ENCODE measurements around the gene CFAP97. TPM values are rescaled to one million over a fixed set of nuclear protein-coding genes. Genes with fewer than 3 reads are reported as not detected.

Gene CFAP97
- total RNA-seq, 1 experiment from 2014 or later = 20.4 TPM

GRCh38 chr4:185110375-185110823 is 93.4 kb downstream of the CFAP97 start:
- DNase-seq (ENCODE audit: low read depth) = peak; percentile 52

GRCh38 chr4:185109736-185110135 is 94.1 kb downstream of the CFAP97 start:
- no peak for DNase-seq (ENCODE audit: low read depth)

Other genes with a start within 250 kb of the CFAP97 start
- gene HELT, start 185.5 kb downstream of the CFAP97 start, total RNA-seq (2014; rRNA removed; shearing (Covaris generic)) = not detected in 2 replicates
- gene SLC25A4, start 60.7 kb downstream of the CFAP97 start, total RNA-seq (2014; rRNA removed; shearing (Covaris generic)) = 22.3 and 22.4 TPM in 2 replicates
- 14.5 and 19.8 TPM in 2 replicates for gene SNX25, start 5.6 kb upstream of the CFAP97 start, total RNA-seq (2014; rRNA removed; shearing (Covaris generic))
- 0.07 and 0.34 TPM in 2 replicates for gene LRP2BP, start 191.9 kb upstream of the CFAP97 start, total RNA-seq (2014; rRNA removed; shearing (Covaris generic))
- gene ANKRD37, start 192.8 kb upstream of the CFAP97 start, total RNA-seq (2014; rRNA removed; shearing (Covaris generic)) = 6.3 and 8.5 TPM in 2 replicates
- 27.2 TPM in 2 replicates for gene UFSP2, start 222.0 kb upstream of the CFAP97 start, total RNA-seq (2014; rRNA removed; shearing (Covaris generic))

Measured in M059J (cell line).